Osteoblast (primary cell): ENCODE measurements around the gene ADD2. TPM values are rescaled to one million over a fixed set of nuclear protein-coding genes. Genes with fewer than 3 reads are reported as not detected.

Experiments used
- DNase-seq: peaks from one replicate; pipeline ENCODE4 v3.0.0; 2011; ENCODE audit warnings: low spot score, mixed read lengths; ENCODE audit not compliant: insufficient read length; ENCODE audit errors: missing footprints
- H2AFZ ChIP-seq: 2 replicates; pipeline ENCODE4 v1.6.0; 2011; ENCODE audit warnings: mild to moderate bottlenecking, low read length
- H3K27ac ChIP-seq: 2 replicates; pipeline ENCODE4 v1.5.1; 2011; ENCODE audit warnings: mild to moderate bottlenecking, low read depth, low read length, moderate library complexity
- H3K27me3 ChIP-seq: 2 replicates; pipeline ENCODE4 v1.6.0; 2012; ENCODE audit warnings: mild to moderate bottlenecking, control low read depth, inconsistent platforms, low read length, moderate library complexity; ENCODE audit not compliant: insufficient read depth
- H3K36me3 ChIP-seq: 2 replicates; pipeline ENCODE4 v1.5.1; 2011; ENCODE audit warnings: mild to moderate bottlenecking, low read length, control low read depth, moderate library complexity; ENCODE audit not compliant: insufficient read depth
- H3K4me1 ChIP-seq: 2 replicates; pipeline ENCODE4 v1.5.1; 2011; ENCODE audit warnings: mild to moderate bottlenecking, low read length, control low read depth, moderate library complexity; ENCODE audit not compliant: insufficient read depth
- H3K4me2 ChIP-seq: 2 replicates; pipeline ENCODE4 v1.6.0; 2011; ENCODE audit warnings: mild to moderate bottlenecking, low read length; ENCODE audit not compliant: insufficient read depth
- H3K4me3 ChIP-seq: fragments of 200-600 bp; sonication (generic); 3 replicates; pipeline ENCODE4 v1.5.1; 2012; ENCODE audit warnings: mild to moderate bottlenecking, low read length, inconsistent platforms; ENCODE audit not compliant: insufficient read depth
- H3K79me2 ChIP-seq: 2 replicates; pipeline ENCODE4 v1.6.0; 2012; ENCODE audit warnings: mild to moderate bottlenecking, low read length, control low read depth, inconsistent platforms; ENCODE audit not compliant: insufficient read depth
- H3K9me3 ChIP-seq: 2 replicates; pipeline ENCODE4 v1.5.1; 2011; ENCODE audit warnings: low read depth, low read length, control low read depth
- H4K20me1 ChIP-seq: 2 replicates; pipeline ENCODE4 v1.6.0; 2012; ENCODE audit warnings: mild to moderate bottlenecking, low read length, control low read depth; ENCODE audit not compliant: insufficient read depth
- CTCF ChIP-seq: IDR thresholded peaks from 2 replicates; pipeline ENCODE4 v1.5.1; 2011; ENCODE audit warnings: mild to moderate bottlenecking, low read depth, low read length, moderate library complexity; ENCODE audit errors: extremely low read depth
- total RNA-seq: library from RNA; depleted of rRNA; stranded (reverse); fragments of >200 nt; gene quantifications from 2 replicates; pipeline ENCODE4 v1.2.3, GENCODE V29; 2012

ADD2 gene
- total RNA-seq, 1 donor = not detected

- Histone ChIP-seq H3K9me3 (no peaks in the 10 kb centered on the region), H3K4me2 (no peak overlapping the region), H3K36me3 (no peaks in the 10 kb centered on the region), H3K27me3 (peaks cover 5% of the 10 kb centered on the region), H3K79me2 (no peaks in the 10 kb centered on the region), H3K27ac (no peak overlapping the region), H4K20me1 (no peaks in the 10 kb centered on the region), H3K4me3 (no peak overlapping the region), H3K4me1 (no peaks in the 10 kb centered on the region), H2AFZ (no peak overlapping the region)
- TF ChIP-seq CTCF = no peak
- DNase-seq = no peak
Measured at GRCh38 chr2:70674636-70675430, 93.2 kb downstream of the ADD2 start.

DNA sequence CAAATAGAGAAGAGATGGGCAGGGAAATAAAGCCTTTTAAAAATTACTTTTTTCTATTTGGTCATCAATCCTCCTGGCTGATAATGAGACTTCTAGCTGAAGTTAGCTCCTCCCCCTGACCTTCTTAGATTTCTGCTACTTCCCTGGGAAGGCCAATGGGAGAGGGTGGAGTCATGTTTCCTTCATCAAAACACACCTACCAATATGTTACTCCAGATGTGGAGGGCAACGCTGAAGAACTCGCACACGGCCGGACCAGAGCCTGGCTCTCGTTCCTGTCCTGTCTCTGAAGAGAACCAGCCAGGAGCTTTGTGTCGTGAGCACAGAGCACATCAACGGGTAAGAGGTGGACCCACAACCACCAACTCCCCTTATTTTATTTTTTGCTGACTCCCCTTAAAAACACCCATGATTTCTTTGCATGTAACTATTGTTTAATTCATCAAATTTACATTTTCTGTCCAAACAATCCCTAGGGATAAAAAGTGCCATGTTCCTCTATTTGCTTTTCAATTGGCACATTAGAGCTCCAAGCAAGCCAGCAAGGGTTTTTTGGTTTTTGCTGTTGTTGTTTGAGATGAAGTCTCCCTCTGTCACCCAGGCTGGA, 94.9 kb downstream of the ADD2 start:
- Histone ChIP-seq H3K79me2 (no peaks in the 10 kb centered on the region), H3K4me1 (no peaks in the 10 kb centered on the region), H2AFZ (no peak overlapping the region), H3K4me2 (no peak overlapping the region), H3K9me3 (no peaks in the 10 kb centered on the region), H3K4me3 (no peak overlapping the region), H3K27me3 (peaks cover 3% of the 10 kb centered on the region), H4K20me1 (no peaks in the 10 kb centered on the region), H3K36me3 (no peaks in the 10 kb centered on the region), H3K27ac (no peak overlapping the region)
- TF ChIP-seq CTCF = no peak
- DNase-seq = peak; percentile 64

DNA sequence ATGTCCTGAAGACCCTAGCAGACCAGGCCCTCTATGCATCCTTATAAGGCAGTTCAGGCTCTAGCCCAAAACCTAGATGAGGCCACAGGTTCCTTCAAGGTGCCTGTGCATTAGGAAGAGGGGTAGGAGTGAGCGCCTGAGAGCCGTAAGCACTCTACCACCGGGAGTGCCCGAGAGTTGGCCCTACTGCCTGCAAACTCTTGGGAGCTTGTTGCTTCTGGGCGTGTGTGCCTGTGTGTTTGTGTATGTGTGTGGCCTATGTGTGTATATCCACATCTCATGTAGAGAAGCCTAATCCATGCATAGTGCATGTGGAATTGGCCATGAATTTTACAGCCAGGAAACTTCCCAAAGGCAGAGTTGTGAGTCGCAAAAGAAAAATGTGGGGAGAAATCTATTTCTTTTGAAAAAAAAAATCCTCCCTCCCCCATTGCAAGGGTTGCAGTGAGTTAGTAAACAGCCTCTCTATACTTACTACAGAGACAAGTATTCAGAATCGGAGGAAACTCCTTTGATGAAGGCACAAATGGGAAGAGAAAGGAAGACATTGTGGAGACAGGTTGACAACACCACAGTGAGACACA, 96.8 kb downstream of the ADD2 start:
- H3K4me2 ChIP-seq = no peak overlapping the region
- no peak for TF ChIP-seq CTCF
- no peak for DNase-seq

DNA sequence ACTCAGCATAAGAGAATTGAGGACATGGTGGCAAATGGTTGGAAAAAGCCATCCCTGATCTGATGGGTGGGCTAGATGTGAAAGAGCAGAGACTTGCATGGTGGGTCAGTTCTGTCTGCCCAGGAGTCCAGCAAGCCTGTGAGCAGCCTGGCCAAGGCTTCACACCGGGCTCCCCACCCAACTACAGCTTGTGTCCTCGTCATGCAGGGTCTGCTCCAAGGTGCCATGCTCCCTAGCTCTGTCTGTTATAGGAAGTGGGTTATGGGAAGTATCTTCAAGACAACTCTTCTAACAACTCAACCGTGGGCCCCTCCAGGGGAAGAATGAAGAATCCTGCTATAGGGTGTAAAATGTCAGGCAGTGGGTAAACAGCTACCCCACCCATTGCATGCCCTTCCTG, 97.4 kb downstream of the ADD2 start:
- Histone ChIP-seq H2AFZ (no peak overlapping the region), H4K20me1 (no peaks in the 10 kb centered on the region), H3K4me2 (no peak overlapping the region), H3K27me3 (peaks cover 3% of the 10 kb centered on the region), H3K36me3 (no peaks in the 10 kb centered on the region), H3K27ac (no peak overlapping the region), H3K79me2 (no peaks in the 10 kb centered on the region), H3K9me3 (no peaks in the 10 kb centered on the region), H3K4me1 (no peaks in the 10 kb centered on the region), H3K4me3 (no peak overlapping the region)
- no peak for DNase-seq
- TF ChIP-seq CTCF = no peak

More for the DNA sequence above, 96.8 kb downstream of the ADD2 start:
- Histone ChIP-seq H3K4me1 (no peaks in the 10 kb centered on the region), H3K79me2 (no peaks in the 10 kb centered on the region), H3K36me3 (no peaks in the 10 kb centered on the region), H3K4me3 (no peak overlapping the region), H4K20me1 (no peaks in the 10 kb centered on the region), H3K27me3 (peaks cover 3% of the 10 kb centered on the region), H3K27ac (no peak overlapping the region), H3K9me3 (no peaks in the 10 kb centered on the region), H2AFZ (no peak overlapping the region)
